HG03342 (cell line): Measurements from ENCODE around the gene FEN1.
A peak's percentile ranks its signal among the peaks of the same experiment; 100 is the strongest.

Source experiments
- ATAC-seq: cut with Tn5 transposase; IDR thresholded peaks from one replicate; pipeline ENCODE4 v1.9.1; 2021; ENCODE audit warnings: mild to moderate bottlenecking, moderate library complexity; ENCODE audit not compliant: unreplicated experiment

FEN1 gene, protein sequence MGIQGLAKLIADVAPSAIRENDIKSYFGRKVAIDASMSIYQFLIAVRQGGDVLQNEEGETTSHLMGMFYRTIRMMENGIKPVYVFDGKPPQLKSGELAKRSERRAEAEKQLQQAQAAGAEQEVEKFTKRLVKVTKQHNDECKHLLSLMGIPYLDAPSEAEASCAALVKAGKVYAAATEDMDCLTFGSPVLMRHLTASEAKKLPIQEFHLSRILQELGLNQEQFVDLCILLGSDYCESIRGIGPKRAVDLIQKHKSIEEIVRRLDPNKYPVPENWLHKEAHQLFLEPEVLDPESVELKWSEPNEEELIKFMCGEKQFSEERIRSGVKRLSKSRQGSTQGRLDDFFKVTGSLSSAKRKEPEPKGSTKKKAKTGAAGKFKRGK

DNA sequence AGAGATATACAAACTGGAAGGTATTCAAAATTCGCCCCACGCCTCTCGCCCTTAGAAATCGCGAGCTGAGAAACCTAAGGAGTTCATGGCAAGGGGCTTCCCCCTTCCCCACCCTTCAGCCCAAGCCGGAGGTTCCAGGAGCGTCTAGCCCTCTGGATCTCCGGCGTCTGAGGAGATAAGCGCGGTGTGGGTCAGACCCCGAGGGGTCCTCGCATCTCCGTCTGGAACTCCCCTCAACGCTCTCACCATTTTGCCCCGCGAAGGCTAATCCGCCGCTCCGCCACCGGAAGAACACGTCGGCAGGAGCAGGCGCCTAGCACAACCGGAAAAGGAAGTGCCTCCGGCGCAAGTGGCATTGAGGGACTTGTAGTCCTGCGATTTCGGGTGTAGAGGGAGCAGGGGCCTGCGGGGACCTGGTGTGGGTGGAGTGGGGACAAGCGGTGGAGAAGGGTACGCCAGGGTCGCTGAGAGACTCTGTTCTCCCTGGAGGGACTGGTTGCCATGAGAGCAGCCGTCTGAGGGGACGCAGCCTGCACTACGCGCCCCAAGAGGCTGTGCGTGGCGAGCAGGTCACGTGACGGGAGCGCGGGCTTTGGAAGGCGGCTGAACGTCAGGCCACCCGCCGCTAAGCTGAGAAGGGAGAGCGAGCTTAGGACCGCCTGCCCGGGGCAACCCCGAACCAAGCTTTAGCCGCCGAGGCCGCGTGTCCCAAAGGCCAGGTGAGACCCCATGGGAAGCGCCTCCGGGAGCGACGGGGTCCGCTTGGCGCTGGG, at the start of gene FEN1, which contains the start of gene TMEM258:
Gene FEN1, plus strand, starts transcription at position 602 of the 773 bp plus-strand sequence. CDS start 2,451 bp downstream, outside the sequence.
Gene TMEM258, minus strand, starts transcription at position 290 of the 773 bp plus-strand sequence. Its CDS starts 41 bp downstream, at position 249.
- ATAC-seq, result peak; percentile 83

DNA sequence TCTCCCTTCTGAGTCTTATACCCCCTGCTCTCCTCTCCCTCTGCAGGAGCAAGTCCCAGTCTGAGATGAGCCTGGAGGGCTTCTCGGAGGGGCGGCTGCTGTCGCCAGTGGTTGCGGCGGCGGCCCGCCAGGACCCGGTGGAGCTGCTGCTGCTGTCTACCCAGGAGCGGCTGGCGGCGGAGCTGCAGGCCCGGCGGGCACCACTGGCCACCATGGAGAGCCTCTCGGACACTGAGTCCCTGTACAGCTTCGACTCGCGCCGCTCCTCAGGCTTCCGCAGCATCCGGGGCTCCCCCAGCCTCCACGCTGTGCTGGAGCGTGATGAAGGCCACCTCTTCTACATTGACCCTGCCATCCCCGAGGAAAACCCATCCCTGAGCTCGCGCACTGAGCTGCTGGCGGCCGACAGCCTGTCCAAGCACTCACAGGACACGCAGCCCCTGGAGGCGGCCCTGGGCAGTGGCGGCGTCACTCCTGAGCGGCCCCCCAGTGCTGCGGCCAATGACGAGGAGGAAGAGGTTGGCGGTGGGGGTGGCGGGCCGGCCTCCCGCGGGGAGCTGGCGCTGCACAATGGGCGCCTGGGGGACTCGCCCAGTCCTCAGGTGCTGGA, 49.1 kb upstream of the FEN1 start:
- ATAC-seq, result no peak

- ATAC-seq, result no peak
These were observed 48.5 kb upstream of the FEN1 start for GRCh38 chr11:61744181-61744580.

GRCh38 chr11:61744609-61745156, 48.0 kb upstream of the FEN1 start:
- no peak for ATAC-seq

DNA sequence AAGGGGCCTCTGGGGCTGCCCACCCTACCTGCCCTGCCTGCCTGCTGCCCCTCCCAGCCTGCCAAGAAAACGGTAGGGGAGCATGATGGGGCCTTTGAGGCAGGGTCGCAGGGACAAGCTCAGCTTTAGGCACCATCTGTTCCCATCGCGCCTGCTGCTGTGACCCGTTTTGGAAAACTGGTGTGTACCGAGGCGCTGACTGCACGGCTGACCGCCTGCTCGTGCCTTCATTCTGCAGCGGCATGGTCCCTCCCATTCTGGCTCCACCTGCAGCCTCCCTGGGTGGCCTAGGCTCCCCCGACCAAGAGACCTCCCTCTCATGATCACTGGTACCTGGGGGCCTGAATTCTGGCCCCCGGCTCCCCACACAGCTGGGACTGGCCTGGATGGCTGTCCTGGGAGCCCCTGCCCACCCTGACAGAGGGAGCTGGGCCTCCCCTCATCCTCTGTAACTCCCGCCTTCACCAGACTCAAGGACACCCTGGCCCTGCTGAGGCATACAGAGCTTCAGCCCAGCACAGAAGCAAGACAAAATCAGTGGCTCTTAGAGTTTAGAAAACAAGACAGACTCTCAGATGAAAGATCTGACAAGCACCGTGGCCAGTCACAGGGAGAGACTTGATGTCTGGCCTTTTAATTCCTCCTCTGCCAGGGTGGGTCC, 46.8 kb upstream of the FEN1 start:
- ATAC-seq, result no peak

DNA sequence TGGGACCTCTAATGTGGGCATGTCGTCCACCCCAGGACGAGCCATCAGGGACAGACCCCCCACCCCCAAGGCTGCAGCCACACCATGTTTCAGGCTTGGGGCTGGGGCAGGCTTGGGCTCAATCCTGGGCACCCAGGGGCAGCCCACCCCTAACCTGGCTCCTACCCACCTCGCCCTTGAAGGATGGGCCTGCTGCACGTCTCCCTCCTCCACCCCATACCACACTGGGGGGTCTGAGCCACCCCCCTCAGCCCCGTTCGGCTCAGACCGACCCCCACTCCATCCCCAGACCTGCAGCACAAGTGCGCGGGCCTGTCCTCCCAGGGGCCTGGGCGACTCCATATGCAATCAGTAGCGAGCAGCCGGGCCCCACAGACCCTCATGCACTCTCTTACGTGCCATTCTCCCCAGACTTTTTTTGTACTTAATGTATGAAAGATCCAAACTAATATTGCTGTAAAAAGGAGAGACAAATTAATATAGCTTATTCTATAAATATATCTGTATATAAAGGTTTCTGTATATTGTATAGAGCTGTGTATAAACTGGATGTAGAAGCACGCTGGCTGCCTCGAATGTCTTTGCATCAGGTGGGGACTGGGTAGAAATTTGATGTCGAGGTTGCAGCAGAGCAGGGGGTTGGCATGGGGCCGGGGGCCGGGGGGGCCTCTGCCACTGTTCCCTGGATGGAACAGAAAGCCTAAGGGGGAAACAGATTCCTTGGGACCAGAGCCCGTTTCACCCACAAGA, 46.1 kb upstream of the FEN1 start:
- ATAC-seq, result no peak

GRCh38 chr11:61747192-61747966, 45.3 kb upstream of the FEN1 start:
- no peak for ATAC-seq

GRCh38 chr11:61747967-61748285, 44.8 kb upstream of the FEN1 start:
- ATAC-seq, result no peak

DNA sequence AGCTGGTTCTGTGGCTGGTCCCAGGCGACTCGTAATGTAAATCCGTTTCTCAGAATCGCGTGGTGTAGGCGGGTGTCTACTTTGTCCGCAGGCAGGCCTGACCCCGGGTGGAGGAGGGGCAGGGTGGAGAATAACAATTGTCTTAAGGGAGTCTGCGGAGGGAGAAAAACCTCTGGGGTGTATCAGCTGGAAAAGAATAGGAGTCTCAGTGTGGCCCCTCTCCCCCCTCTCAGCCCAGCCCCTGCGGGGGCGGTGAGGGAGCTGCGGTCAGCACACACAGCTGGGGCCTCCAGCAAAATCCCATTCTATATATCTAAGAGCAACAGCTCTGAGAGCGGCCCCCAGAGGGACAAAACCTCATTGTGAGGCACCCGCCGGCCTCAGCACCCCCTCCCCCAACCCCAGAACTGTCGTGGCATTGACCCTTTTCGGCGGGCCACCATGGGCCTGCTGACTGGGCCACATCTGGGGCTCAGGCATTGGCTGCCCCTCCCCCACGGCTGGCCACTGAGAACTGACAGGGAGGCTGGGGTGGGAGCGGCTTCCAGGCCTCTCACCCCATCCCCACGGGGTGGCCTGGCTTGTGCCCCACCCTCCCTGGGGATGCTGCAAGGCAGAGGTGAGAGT, 43.0 kb upstream of the FEN1 start:
- no peak for ATAC-seq

DNA sequence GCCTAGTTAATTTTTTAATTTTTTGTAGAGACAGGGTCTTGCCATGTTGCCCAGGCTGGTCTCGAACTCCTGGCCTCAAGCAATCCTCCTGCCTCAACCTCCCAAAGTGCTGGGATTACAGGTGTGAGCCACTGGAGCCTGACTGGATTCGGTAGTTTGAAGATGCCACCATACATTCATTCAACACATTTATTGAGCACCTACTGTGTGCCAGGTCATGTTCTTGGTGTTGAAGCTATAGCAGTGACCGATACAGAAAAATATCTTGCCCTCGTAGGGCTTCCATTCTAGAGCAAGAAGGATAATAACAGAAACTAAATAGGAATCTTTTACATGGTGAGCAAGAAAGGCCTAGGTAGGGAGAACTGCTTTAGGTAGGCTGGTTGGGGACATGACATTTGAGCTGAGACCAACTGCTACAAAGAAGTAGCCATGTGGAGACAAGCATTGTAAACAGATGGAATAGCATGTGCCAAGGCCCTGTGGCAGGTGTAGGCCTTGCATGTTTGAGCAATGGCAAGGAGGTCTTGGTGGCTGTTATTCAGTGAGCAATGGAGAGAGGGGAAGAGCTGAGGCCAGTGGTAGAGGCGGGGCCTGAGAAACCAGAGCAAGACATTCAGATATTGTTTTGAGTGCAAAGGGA, 42.0 kb upstream of the FEN1 start:
- ATAC-seq, result no peak

- ATAC-seq, result no peak
These were observed 41.3 kb upstream of the FEN1 start for GRCh38 chr11:61751384-61751783.

GRCh38 chr11:61752117-61752924, 40.4 kb upstream of the FEN1 start, which contains the start of gene MYRF:
TSS of gene MYRF (plus strand) at chr11:61752636. CDS start at chr11:61752745, 109 bp downstream.
- peak; percentile 40 for ATAC-seq

DNA sequence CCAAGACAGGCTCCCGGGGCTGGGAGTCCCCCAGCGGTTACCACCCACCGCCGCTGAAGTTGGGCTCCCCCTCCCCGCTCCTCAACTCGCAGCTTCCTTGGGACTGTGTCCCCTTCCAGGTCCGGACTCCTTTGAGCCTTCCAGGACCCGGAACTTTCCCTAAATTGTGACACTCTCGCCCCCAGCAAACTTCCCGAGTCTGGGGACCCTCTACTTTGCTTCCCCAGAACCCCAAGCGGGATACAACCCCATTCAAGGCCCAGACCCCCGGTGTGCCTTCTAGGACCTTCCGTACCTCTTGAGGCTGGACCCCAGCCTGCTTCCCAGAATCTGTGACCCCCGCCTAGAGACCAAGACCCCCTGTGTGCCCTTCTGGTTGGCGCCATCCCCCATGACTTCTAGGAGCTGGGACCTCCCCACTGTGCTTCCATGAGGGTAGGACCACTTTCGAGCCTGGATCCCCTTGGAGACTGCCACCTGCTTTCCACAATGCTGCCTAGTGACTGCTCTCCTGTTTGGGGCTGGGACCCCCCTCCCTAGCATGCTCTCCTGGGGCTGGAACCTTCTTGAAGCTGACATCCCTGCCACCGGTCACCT, 39.7 kb upstream of the FEN1 start:
- no peak for ATAC-seq

GRCh38 chr11:61753672-61754071, 39.0 kb upstream of the FEN1 start:
- ATAC-seq, result no peak

DNA sequence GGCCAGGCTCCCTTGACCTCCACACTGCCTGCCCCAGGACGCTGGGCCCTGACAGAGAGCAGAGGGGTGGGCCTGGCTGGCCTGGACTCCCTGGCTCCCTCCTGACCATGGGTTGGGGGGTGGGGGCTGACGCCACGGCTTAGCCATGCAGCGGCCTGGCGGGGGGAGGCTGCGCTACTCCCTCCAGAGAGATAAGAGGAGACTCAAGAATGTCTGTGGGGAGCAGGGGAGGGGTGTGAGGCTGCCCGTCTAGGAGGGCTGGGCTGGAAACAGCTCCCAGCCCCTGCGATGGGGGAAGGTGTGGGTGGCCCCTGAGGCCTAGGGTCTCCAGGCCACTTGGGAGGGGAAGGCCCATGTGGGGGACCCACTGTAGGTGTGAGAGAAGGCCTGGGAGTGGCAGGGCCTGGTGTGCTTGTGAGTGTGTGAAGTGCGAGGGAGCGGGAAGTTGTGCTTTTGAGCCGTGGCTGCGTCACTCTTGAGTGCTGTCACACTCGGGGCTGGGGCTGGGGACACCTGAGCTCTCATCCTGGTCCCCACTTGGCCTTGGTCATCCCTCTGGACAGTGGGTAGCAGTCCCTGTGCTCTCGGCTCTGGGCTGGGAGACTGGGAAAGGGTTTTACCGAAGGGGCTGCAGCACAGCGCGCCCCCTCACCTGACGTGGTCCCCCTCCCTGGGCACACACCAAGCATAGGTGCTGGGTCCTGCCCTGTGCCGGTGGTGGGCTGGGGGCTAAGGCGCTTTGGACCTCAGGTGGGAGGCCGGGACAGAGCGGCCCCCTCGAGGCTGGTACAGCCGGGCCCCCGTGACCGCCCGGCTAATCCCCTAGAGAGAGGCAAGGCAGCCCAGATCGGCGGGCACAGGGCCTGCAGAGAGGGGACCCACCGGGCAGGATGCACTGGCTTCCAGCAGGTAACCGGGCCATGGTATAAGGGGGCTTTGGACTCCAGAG, 37.9 kb upstream of the FEN1 start:
- ATAC-seq, result no peak

GRCh38 chr11:61756147-61756451, 36.6 kb upstream of the FEN1 start:
- no peak for ATAC-seq
